ENCODE measurements around the gene FAM107B. TPM values are rescaled to one million over a fixed set of nuclear protein-coding genes. Genes with fewer than 3 reads are reported as not detected.

Gene FAM107B
- total RNA-seq, 1 donor from 2014 or later = 40.7 TPM

DNA sequence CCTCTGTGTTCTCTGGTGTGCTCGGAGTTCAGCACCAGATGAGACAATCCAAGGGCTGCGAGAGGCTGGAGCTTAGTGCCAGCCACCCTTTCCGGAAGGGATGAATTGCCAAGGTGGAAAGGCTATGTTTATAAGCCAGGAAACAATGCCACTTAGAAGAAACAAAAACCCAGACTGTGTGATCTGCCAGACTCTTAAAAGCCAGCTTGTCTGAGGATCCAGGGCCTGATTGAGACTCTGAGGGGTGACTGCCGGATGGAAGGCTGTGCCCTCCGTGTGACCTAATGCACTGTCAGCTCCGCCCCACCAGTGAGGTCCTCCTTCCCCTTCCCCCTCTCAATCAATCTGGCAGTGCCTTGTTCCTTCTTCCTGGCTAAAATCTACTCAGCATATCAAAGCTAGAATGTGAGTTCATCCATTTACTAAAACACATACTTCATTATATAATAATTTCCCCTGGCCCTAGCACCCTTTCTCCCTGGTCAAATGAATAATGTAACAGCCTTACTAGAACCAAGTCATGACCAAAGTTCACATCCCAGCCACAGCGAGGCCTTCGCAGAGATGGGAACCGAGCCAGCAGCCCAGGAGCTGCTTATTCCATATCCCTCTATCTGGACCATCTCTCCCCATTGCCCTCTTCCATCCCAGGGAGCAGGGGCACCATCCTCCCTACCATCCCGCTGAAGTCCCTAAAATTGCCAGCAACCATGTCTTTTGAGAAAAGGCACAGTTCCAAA, 25.5 kb downstream of the FAM107B start:
- Mint-ChIP-seq H3K9me3 (ENCODE audit: unreplicated experiment) (peaks cover 4% of the 10 kb centered on the region), H3K27ac (ENCODE audit: unreplicated experiment) (no peak overlapping the region), H3K4me1 (ENCODE audit: unreplicated experiment) (peaks cover 9% of the 10 kb centered on the region), H3K36me3 (ENCODE audit: unreplicated experiment) (no peaks in the 10 kb centered on the region), H3K27me3 (ENCODE audit: unreplicated experiment) (peaks cover 48% of the 10 kb centered on the region), H3K4me3 (ENCODE audit: unreplicated experiment) (no peak overlapping the region)
- no peak for DNase-seq (ENCODE audit: extremely low spot score, unreplicated experiment)
- TF ChIP-seq, protein P1, sequence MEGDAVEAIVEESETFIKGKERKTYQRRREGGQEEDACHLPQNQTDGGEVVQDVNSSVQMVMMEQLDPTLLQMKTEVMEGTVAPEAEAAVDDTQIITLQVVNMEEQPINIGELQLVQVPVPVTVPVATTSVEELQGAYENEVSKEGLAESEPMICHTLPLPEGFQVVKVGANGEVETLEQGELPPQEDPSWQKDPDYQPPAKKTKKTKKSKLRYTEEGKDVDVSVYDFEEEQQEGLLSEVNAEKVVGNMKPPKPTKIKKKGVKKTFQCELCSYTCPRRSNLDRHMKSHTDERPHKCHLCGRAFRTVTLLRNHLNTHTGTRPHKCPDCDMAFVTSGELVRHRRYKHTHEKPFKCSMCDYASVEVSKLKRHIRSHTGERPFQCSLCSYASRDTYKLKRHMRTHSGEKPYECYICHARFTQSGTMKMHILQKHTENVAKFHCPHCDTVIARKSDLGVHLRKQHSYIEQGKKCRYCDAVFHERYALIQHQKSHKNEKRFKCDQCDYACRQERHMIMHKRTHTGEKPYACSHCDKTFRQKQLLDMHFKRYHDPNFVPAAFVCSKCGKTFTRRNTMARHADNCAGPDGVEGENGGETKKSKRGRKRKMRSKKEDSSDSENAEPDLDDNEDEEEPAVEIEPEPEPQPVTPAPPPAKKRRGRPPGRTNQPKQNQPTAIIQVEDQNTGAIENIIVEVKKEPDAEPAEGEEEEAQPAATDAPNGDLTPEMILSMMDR (IDR thresholded peaks at IDR 0.05) = no peak

DNA sequence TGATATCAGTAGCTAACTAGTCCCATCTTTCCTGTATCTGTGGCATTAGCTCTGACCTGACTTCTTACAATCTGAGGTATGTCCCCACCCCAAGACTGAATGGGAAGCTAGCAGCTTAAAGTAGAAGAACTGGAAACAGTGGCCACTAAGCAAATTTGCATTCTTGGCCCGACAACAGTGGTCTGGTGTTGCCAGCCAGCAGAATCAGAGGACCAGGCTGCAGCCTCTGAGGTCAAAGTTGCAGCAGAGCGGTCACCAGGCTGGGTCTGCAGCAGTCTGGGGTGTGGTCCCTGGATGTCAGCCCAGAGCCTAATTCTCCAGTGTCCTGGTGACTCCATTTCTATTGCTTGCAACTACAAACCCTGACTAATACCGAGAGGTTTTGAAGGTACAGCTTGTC, 26.3 kb downstream of the FAM107B start:
- H3K27me3 Mint-ChIP-seq (ENCODE audit: unreplicated experiment) = peaks cover 52% of the 10 kb centered on the region
- TF ChIP-seq, protein P1 (IDR thresholded peaks at IDR 0.05) = no peak

GRCh38 chr10:14742815-14743214, 31.9 kb downstream of the FAM107B start:
- Mint-ChIP-seq H3K36me3 (ENCODE audit: unreplicated experiment) (no peaks in the 10 kb centered on the region), H3K9me3 (ENCODE audit: unreplicated experiment) (peaks cover 4% of the 10 kb centered on the region), H3K4me1 (ENCODE audit: unreplicated experiment) (no peaks in the 10 kb centered on the region), H3K4me3 (ENCODE audit: unreplicated experiment) (no peak overlapping the region), H3K27ac (ENCODE audit: unreplicated experiment) (no peak overlapping the region), H3K27me3 (ENCODE audit: unreplicated experiment) (peaks cover 54% of the 10 kb centered on the region)
- DNase-seq (ENCODE audit: extremely low spot score, unreplicated experiment) = no peak
- TF ChIP-seq, protein P1 (IDR thresholded peaks at IDR 0.05) = no peak

More for the DNA sequence above, 26.3 kb downstream of the FAM107B start:
- peaks cover 9% of the 10 kb centered on the region for H3K4me1 Mint-ChIP-seq (ENCODE audit: unreplicated experiment)
- DNase-seq (ENCODE audit: extremely low spot score, unreplicated experiment) = no peak
- no peaks in the 10 kb centered on the region for H3K36me3 Mint-ChIP-seq (ENCODE audit: unreplicated experiment)
- H3K4me3 Mint-ChIP-seq (ENCODE audit: unreplicated experiment) = no peak overlapping the region
- peaks cover 4% of the 10 kb centered on the region for H3K9me3 Mint-ChIP-seq (ENCODE audit: unreplicated experiment)
- no peak overlapping the region for H3K27ac Mint-ChIP-seq (ENCODE audit: unreplicated experiment)

DNA sequence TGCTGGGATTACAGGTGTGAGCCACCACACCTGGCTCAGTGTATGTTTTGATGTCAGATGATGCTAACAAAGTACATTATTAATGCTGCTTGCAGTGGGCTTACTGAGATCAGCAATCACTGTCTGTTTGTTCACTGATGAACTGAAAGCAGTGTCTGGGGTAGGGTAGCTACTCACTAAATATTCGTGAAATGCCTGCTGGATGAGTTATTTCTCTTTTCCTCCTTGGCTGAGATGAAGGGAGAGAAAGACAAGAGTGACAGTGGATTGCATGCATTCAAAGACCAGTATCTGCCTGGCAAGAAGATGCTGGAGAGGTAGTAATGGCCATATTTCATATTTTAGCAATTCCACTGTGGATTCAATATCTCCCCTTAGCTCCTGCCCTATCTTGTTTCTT, 32.3 kb downstream of the FAM107B start:
- Mint-ChIP-seq H3K36me3 (ENCODE audit: unreplicated experiment) (no peaks in the 10 kb centered on the region), H3K4me3 (ENCODE audit: unreplicated experiment) (no peak overlapping the region)
- TF ChIP-seq, protein P1 (IDR thresholded peaks at IDR 0.05) = no peak

GRCh38 chr10:14740684-14741247, 33.9 kb downstream of the FAM107B start:
- TF ChIP-seq, protein P1 (IDR thresholded peaks at IDR 0.05) = no peak
- Mint-ChIP-seq H3K27me3 (ENCODE audit: unreplicated experiment) (peaks cover 36% of the 10 kb centered on the region), H3K9me3 (ENCODE audit: unreplicated experiment) (no peaks in the 10 kb centered on the region), H3K4me1 (ENCODE audit: unreplicated experiment) (peaks cover 9% of the 10 kb centered on the region), H3K4me3 (ENCODE audit: unreplicated experiment) (no peak overlapping the region), H3K27ac (ENCODE audit: unreplicated experiment) (no peak overlapping the region), H3K36me3 (ENCODE audit: unreplicated experiment) (no peaks in the 10 kb centered on the region)
- DNase-seq (ENCODE audit: extremely low spot score, unreplicated experiment) = no peak

More for the DNA sequence above, 32.3 kb downstream of the FAM107B start:
- DNase-seq (ENCODE audit: extremely low spot score, unreplicated experiment) = no peak
- H3K9me3 Mint-ChIP-seq (ENCODE audit: unreplicated experiment) = peaks cover 4% of the 10 kb centered on the region
- H3K27ac Mint-ChIP-seq (ENCODE audit: unreplicated experiment) = no peak overlapping the region
- peaks cover 50% of the 10 kb centered on the region for H3K27me3 Mint-ChIP-seq (ENCODE audit: unreplicated experiment)
- H3K4me1 Mint-ChIP-seq (ENCODE audit: unreplicated experiment) = no peaks in the 10 kb centered on the region
